Kidney glomerular epithelial cell (primary cell): ENCODE measurements around the gene DUSP1.

Experiments used
- DNase-seq: peaks from one replicate; lab custom pipeline; 2025; lab: John Stamatoyannopoulos, UW

The DUSP1 gene

DNA sequence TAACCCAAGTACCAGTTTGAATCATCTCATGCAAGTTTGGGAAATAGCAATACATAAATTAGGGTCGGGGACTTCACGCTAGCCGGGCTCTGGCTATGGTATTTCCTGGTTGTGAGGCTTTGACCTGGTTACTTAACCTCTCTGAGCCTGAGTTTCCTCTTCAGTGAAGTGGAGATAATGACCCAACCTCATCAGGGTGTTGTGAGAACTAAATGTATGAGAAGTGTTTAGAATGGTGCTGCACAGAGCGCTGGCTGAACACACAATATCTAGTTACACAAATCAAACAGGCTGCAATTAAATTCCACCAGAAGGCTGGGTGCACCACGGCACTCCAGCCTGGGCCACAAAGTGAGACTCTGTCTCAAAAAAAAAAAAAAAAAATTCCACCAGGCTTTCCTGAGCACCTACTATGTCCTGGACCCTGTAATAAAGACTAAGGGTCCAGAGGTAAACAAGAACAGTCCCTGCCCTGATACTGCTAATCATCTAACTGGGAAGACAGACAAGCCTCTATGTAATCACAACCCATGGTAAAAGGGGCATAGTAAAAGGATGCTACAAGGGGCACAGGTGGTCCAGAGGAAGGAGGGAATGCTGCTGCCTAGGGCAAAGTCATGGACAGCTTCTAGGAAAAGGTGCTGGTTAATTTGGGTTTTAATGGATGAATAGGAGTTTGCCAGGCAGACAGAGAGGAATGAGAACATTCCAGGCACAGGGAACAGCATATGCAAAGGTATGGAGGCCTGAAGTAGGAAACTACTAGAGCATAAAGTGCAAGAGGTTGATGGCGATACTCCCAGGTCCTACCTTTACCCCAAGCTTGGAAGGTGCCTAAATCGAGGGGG lies 27.7 kb downstream of the DUSP1 start:
- no peak for DNase-seq

GRCh38 chr5:172741206-172741582 lies 29.8 kb downstream of the DUSP1 start:
- DNase-seq: no peak

DNA sequence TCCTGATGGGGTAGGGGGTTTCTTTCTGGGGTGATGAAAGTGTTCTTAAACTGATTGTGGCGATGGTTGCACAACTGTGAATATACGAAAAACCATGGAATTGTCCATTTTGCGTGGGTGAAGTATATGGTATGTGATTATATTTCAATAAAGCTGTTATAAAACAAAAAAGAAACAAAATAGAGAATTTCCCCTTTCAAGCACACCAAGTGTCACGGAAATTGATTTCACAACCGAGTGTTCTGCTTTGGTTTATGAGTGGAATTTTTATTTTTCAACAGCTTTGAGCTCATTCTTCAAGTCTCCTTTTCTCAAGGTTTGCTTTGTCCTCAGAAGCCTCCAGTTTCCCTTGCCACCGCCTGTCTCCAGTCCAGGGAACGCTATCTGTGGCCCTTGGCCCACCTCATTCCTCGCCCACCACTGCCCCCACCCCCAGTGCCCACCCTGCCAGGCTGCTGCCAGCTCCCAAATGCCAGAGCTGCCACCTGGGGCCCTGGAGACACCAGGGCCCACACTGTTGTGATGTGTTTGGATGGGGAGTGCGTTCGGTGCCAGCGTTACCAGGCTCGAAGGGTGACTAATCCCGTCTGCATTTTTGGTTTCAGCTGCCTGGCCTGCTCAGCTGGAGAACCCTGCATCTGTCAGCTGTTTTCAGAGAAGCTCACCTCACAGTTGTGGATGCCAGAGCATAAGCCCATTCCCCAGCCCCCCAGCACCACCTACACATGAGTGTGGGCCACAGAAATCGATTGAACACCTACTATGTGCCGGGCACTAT lies 30.4 kb downstream of the DUSP1 start:
- peak; percentile 93 for DNase-seq

DNA sequence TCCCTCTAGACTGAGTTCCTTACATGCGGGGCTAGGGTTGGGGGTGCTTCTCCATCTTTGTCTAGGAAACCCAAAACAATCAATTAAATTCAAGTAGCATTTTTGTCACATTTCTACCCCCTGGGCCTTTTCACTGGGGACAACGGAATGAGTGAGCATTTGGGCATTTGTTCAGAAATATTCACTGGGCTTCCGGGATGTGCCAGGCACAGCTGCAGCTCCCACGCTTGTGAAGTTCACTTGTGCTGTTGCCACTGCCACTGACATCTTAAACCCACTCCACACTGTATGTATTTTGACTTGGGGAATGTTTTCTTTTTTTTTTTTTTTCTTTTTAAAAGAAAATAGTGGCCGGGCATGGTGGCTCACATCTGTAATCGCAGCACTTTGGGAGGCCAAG lies 31.6 kb downstream of the DUSP1 start:
- DNase-seq: no peak

DNA sequence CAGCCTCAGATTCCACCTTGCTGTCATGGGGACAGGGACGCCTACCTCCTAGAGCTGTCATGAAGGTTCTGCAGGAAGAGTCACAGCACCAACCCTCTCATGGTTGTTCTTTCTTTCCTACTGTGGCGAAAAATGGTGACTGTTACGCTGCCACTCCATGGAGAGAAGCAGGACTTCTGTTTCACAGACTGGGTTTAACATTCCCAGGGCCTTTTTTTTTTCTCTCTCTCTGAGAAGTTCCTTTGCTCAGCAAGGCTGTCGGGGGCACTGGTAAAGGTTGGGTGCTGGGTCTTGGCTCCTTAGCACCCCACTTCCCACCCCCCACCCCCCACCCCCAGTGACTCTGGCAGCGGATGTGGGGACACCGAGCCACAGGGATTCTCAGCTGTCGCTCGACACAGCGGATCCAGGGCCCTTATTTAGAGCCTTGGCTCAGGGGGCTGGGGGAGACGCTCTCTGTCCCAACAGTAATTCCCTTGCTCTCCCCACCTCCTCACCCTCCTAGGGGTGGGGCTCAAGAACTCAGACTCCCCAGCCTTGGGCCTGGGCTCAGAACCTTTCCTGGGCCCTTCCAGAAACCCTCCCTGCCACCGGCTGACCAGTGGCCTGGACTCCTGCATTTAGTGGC lies 34.4 kb downstream of the DUSP1 start:
- no peak for DNase-seq

DNA sequence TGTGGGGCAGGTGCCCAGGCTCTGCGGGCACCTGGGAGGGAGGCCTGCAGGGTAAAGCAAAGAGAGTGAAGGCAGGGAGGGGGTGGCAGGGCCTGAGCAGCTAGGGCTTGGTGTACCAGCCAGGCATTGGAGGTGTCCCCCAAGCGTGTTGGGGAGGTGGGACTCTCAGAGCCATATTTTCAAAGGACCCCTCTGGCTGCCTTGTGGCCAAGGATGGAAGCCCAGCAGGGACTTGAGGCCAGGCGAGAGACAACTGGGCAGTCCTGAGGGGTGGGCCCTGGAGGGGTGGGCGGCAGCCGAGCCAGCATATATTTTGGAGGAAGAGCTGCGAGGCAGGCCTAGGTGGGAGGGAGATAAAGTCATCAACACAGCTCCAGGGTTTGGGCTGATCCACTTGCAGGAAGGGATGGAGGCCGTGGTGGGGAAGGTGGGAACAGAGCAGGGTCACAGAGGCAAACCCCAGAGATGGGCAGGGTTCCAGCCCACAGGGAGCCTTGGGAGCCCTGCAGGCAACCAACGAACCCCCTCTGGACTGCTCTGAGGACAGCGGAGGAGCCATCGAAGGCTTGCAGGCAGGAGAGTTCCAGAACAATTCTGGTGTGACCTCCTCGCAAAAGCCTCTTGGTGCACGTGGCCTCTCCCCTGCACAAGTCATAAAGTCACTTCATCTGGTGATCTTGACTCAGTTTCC lies 35.7 kb downstream of the DUSP1 start:
- DNase-seq: no peak

DNA sequence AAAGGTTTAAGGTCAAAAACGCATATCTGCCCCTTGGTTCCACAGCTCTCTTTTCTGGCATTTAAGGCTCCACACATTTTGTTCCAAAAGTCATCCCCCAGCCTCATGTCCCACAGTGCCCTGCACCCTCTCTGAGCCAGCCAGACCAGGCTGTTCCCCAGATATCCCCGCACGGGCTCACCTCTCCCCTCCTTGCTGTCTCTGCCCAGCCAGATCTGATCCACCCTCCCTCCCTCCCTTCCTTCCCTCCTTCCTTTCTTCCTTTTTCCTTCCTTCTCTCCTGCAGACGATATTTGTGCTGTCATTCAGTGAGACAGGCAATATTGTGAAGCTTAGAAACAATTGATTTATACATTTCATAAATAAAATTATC lies 37.0 kb downstream of the DUSP1 start:
- no peak for DNase-seq

DNA sequence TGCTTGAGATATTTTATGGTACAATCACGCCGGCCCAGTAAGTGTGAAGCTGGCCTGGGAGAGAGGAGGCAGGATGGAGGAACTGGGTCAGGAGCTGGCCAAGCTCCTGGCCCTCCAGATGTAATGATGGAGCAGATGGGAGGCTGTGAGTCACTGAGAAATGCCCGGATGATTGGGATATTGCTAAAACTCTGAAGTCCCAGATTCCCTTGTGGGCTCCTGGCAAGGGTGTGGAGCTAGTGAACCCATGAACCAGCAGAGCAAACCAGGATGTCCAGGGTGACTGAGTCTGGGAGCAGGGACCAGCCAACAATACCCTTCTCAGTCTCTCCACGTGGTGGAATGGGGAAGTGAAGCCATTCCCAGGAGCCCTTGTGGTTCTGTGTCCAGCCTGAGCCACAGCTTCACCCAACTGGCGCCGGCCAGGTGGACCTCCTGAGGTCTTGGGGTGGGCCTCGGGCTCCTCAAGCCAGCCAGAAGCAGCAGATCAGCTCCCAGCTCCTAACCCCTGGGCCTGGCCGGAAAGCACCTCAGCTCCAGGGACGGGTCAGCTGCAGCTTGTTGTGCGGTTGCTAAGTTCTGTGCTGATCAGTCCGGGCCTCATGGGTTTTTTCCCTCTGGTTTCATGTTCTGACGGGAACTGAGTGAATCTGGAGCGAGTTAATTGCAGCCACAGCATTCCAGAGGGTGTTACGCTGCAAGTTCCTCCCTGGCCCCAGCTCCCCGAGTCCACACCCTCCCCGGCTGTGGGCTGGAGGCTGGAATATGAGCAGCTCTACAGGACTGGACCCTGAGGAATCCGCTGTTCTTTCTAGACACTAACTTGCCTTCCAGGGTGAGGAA lies 37.6 kb downstream of the DUSP1 start:
- peak; percentile 83 for DNase-seq

DNA sequence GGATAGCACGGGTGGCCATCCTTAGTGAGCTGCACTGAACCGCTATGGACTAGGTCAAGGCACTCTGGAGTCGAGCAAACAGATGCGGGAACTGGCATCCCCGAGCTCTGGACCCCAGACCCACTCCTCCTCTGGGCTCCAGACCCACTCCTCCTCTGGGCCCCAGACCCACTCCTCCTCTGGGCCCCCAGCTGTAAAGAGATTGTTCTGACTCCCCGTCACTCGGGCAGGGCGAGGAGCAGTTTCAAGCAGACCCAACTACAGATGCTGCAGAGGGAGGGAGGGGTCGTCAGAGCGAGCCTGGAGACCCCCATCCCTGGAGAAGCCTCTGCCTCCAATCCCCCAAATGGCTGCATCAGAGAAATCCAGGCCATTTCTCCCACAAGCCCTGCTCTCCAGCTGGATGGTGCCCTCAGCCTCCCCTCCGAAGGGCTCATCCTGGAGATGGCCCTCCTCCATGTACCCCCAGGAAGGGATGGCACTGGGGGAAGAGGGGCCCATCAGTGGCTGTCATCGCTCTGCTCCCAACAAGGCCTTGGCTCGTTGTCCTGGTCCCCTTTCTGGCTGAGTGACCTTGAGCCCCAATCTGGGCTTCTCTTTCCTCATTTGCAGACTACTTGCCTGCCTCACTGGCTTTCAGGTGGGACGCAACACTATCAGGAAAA lies 38.7 kb downstream of the DUSP1 start:
- DNase-seq: no peak

- no peak for DNase-seq
Observed at GRCh38 chr5:172731680-172732074, 39.3 kb downstream of the DUSP1 start.

GRCh38 chr5:172730981-172731679 lies 39.9 kb downstream of the DUSP1 start:
- DNase-seq: no peak

DNA sequence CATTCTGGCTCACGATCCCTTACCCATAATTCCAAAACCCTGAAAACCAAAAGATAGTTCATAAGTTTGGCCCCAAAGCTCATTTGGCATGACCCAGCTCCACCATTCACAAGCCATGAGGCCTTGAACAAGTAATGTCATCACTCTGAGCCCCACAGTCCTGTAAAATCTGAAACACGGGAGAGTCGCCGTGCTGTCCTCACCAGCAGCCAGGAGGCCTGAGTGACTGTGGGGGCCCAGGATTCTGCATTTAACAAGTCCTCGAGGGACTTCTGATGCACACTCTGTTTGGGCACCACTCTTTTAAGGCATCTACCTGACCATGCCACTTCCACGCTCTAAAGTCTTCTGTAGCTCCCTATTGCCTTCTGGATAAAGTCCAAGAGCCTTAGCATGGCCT lies 40.8 kb downstream of the DUSP1 start:
- DNase-seq: no peak

DNA sequence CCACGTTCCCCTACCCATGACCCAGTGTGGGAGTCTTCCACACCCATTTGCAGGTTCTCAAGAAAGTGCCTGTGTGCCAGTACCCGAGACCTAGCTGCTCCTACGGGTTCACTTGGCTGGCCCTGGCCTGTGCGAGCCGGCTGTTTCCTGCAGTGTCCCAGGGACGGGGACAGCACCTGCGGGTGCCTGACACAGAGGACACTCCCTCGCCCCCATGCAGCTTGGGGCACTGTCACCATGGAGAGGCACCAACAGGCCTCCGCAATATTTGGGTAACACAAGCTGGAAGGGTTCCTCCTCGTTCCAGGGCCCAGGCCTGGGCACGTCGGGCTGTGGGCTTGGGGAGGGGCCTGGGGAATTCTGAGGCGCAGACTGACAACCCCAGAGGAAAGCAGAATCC lies 41.4 kb downstream of the DUSP1 start:
- no peak for DNase-seq

DNA sequence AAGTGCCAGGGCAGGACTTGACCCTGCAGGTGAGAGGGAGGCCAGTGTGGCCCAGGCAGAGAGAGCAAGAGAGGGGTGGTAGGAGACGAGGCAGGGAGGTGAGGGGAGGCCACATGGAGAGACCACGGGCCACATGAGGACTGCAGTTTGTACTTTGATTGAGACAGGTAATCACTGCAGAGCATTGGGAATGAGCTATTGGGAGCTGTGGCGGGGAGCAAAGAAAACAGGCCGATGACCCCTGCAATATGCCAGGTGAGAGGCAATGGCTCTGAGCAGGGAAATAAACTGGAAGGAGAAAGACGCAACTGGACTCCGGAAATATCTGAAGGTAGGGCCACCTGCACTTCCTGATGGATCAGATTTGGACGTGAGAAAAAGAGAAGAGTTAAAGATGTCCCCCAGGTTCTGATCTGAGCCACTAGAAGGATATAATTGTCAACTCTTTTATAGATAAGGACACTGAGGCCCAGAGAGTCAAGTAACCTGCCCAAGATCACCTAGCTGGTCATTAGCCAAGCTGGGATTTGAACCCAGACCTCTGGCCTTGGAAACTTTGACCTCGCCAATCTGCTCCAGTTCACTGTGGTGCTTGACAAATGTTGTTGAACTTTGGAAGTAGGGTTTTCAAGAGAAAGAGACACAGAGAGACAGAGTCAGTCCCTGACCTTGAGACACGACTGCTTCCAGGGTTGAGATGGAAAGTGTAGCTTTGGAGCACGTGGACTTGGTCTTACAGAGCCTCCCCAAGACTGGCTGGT lies 42.3 kb downstream of the DUSP1 start:
- no peak for DNase-seq

DNA sequence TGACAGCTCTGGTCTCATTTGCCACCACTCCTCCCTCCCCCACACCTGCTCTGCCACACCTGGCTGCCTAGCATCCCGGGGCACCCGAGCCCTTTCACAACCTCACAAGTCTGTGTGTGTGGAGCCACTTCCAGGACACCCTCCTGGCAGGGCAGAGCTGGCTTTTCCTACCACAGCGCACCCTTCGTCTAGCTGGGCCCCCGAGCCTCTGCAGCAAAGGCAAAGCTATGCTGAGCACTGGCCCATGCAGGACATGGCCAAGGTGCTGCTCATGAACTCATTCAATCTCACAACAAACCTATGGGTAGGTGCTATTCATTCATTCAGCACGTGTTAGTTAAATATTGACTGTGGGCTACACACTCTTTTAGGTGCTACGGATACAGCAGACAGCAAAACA lies 43.4 kb downstream of the DUSP1 start:
- DNase-seq: no peak

DNA sequence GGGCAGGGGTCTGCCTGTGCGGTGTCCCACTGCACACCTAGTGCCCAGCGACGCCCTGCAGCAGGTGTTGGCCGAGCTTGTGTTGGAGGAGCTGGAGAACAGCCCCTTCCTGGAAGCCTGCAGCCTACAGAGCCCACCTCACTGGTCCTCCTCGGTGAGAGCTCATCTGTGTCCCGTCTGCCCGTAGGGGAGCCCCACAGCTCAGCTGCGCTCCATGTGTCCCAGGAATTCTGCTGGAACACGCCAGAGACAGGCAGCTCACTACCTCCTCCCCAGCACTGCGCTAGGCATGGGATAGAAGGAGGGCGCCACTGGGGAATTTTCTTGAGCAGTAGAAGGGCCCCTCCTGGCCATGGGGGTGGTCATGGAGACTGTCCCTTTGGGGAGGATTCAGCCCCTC lies 44.0 kb downstream of the DUSP1 start:
- DNase-seq: no peak

- no peak for DNase-seq
Observed at GRCh38 chr5:172725785-172726184, 45.2 kb downstream of the DUSP1 start.

DNA sequence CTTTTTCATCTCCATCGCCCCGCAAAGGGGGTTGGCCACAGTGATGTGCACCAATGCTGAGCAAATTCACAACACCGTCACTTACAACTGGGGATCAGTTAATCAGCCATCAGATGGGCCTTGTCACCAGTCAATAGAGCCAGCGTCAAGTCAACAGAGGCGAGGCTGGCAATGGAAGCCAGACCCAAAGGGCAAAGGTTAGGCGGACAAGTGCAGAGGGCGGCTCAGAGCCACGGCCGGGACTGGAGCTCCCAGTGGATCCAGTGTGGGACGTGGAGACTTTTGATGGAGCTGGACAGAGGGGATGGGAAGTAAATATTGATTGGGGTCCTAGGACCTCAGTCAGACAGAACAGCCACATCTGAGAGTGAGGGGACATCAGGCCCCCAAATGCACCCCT lies 45.7 kb downstream of the DUSP1 start:
- DNase-seq: no peak
